ENCODE results near the gene VPS26A.

Gene VPS26A
- 27.4 to 33.0 (median 32.3) reads per million in 3 experiments for total RNA-seq

- DNase-seq = peak; percentile 98
Observed at GRCh38 chr10:69123747-69124562, at the start of gene VPS26A. Gene VPS26A (plus strand): TSS chr10:69124178. CDS start chr10:69124278, 100 bp downstream.

- DNase-seq = no peak
Observed at GRCh38 chr10:69074532-69074931, 49.4 kb upstream of the VPS26A start.

- DNase-seq = no peak
Observed at GRCh38 chr10:69075431-69075830, 48.5 kb upstream of the VPS26A start.

DNA sequence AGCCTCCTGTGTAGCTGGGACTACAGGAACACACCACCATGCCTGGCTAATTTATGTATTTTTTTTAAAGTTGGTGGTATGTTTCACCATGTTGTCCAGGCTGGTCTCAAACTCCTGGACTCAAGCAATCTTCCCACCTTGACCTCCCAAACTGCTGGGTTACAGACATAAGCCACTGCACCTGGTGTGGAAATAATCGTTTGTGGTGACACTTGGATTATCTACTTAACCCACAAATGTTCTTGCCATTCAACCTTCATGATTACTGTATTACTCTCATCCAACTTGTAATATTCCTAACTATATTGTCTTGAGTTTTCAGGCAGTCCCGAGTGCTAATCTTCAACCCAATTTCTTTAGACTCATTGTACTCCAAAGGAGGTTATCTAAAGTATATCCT lies 45.7 kb upstream of the VPS26A start:
- no peak for DNase-seq

DNA sequence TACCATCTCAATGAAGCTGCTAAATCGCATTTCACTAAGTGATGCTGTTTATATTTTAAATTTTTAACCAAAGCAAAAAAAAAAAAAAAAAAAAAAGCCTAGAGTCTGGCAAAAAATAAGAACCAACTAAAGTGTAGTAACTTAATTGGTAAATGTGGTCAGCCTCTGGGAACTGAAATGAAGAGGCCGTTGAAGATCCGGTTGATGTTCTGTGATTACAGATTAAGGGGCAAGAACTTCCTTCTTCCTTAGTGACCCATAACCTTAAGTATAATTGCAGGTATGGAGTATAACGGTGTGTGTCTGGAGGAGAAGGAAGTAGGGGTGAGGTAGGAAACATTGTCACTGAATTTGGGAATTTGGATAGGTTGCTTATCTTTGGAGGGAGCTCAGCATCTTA lies 43.8 kb upstream of the VPS26A start:
- no peak for DNase-seq

GRCh38 chr10:69086001-69086509 lies 37.9 kb upstream of the VPS26A start:
- no peak for DNase-seq

GRCh38 chr10:69087590-69088470 lies 36.1 kb upstream of the VPS26A start, which contains the start of gene SRGN:
Gene SRGN (plus strand): TSS chr10:69088103. CDS start chr10:69088158, 55 bp downstream.
- DNase-seq = peak; percentile 89

DNA sequence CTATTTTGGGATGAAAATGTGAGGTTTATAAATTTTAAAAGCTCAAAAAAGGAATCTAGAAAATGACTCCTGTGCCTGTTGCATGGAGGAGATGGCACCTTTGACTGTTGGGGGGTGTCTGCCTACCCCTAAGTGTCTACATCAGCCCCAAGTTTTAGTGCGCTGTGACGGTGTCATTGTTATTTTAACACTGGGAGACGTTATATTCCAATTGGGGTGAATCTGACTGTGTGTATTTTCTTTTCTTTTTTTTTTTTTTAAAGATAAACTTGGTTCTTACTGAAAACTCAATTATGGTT lies 35.6 kb upstream of the VPS26A start:
- DNase-seq = peak; percentile 38

DNA sequence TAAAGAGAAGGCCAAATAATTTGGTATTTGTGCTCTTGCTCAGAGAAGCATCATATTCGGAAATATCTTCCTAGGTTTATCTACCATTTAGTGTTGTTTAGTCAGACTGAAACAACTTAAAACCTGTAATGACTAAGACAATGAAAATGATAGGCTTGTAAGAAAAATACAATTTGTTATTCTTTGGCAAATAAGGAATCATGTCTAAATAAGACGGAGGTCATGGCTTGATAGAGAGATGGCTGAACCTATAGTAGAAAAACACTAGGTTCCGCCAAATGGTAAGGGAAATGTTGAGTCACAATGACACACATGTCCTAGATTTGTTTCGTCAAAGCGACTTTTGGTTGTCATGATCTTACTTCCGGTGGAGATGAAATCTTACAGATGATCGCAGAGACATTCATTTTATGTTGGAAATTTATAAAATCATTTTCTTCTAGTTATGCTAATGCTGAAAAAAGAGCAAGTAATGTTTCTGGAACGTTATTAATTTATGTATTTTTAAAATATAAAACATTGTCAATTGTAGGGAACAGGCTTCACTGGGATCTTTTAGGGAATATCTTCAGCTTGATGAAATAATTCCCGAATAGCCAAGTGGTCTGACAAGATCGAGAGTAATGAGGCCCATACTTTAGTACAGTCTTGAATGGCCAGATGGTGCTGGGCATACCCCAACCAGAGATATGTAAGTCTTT lies 35.0 kb upstream of the VPS26A start:
- peak; percentile 84 for DNase-seq

GRCh38 chr10:69089638-69090599 lies 34.1 kb upstream of the VPS26A start:
- DNase-seq = peak; percentile 92

GRCh38 chr10:69090685-69091084 lies 33.3 kb upstream of the VPS26A start:
- no peak for DNase-seq

GRCh38 chr10:69091143-69091651 lies 32.8 kb upstream of the VPS26A start:
- no peak for DNase-seq

DNA sequence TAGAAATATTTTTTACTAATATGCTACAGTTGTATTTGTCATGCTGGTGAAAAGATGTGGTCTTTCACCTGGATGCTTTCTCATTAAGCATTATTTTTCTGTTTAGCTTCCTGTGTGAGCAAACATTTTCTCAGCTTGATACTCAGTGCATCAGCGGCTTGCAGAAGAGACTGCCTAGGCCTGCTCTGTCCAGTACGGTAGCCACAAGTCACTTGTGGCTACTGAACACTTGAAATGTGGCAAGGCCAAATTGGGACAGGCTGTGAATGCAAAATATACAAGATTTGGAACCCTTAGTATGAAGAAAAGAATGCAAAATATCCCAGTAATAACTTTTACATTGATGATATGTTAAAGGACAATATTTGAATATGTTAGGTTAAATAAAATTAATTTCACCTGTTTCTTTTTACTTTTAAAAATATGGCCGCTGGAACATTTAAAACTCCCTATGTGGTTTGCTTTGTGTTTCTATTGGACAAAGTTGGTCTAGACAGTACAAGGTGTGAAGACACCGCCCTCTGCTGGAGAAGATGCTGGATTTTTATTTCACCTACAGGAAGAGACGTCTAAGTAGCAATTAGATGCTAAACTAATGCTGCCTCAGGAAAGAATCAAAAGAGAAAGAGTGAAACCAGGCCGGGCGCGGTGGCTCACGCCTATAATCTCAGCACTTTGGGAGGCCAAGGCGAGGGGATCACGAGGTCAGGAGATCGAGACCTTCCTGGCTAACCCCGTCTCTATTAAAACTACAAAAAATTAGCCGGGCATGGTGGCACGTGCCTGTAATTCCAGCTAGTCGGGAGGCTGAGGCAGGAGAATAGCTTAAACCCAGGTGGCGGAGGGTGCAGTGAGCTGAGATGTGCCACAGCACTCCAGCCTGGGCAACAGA lies 30.8 kb upstream of the VPS26A start:
- peak; percentile 86 for DNase-seq

- DNase-seq = no peak
Observed at GRCh38 chr10:69093933-69094332, 30.0 kb upstream of the VPS26A start.

GRCh38 chr10:69096045-69096444 lies 27.9 kb upstream of the VPS26A start:
- DNase-seq = no peak

GRCh38 chr10:69097729-69098128 lies 26.2 kb upstream of the VPS26A start:
- no peak for DNase-seq

GRCh38 chr10:69100136-69100872 lies 23.7 kb upstream of the VPS26A start:
- no peak for DNase-seq

- DNase-seq = no peak
Observed at GRCh38 chr10:69101451-69102095, 22.4 kb upstream of the VPS26A start.

- no peak for DNase-seq
Observed at GRCh38 chr10:69102440-69102839, 21.5 kb upstream of the VPS26A start.
